BJ (cell line): ENCODE data around the gene PRICKLE2. TPM values are rescaled to one million over a fixed set of nuclear protein-coding genes. Genes with fewer than 3 reads are reported as not detected.

Source experiments
- CTCF ChIA-PET: fragments of 350-600 bp; formaldehyde crosslinking; extraction: SDS; loops from one replicate; lab custom pipeline; 2021; ENCODE audit warnings: antibody characterized with exemption, inconsistent platforms; lab: Yijun Ruan, JAX
- POLR2A ChIA-PET: fragments of 300-600 bp; sonication (Branson Sonifier 250); formaldehyde crosslinking; extraction: SDS; loops from one replicate; lab custom pipeline; 2021; ENCODE audit warnings: antibody characterized with exemption; lab: Charles Lee
- DNase-seq: peaks from one replicate; pipeline ENCODE4 v3.0.0-alpha.2; 2011; ENCODE audit warnings: low read depth
- H3K27me3 ChIP-seq: 2 replicates; pipeline ENCODE4 v1.6.0; 2011; ENCODE audit warnings: low read length; ENCODE audit not compliant: control insufficient read depth, insufficient read depth
- H3K36me3 ChIP-seq: 2 replicates; pipeline ENCODE4 v1.5.1; 2011; ENCODE audit warnings: low read length; ENCODE audit not compliant: control insufficient read depth, insufficient read depth
- H3K4me3 ChIP-seq: 2 replicates; pipeline ENCODE4 v1.5.1; 2011; ENCODE audit warnings: low read depth, mild to moderate bottlenecking, control low read depth, low read length
- polyA plus RNA-seq: library from polyadenylated mRNA; depleted of rRNA; stranded (reverse); fragments of >200 nt; gene quantifications from 2 replicates; pipeline ENCODE4 v1.2.3, GENCODE V29; 2011
- TF ChIP-seq, protein P1 (sequence below): IDR thresholded peaks from 2 replicates; pipeline ENCODE4 v1.5.1; 2011; ENCODE audit warnings: low read depth, mild to moderate bottlenecking, control low read depth, inconsistent platforms, low read length, moderate library complexity; ENCODE audit not compliant: insufficient read depth

The PRICKLE2 gene
- polyA plus RNA-seq, 1 experiment: 3.5 TPM

DNA sequence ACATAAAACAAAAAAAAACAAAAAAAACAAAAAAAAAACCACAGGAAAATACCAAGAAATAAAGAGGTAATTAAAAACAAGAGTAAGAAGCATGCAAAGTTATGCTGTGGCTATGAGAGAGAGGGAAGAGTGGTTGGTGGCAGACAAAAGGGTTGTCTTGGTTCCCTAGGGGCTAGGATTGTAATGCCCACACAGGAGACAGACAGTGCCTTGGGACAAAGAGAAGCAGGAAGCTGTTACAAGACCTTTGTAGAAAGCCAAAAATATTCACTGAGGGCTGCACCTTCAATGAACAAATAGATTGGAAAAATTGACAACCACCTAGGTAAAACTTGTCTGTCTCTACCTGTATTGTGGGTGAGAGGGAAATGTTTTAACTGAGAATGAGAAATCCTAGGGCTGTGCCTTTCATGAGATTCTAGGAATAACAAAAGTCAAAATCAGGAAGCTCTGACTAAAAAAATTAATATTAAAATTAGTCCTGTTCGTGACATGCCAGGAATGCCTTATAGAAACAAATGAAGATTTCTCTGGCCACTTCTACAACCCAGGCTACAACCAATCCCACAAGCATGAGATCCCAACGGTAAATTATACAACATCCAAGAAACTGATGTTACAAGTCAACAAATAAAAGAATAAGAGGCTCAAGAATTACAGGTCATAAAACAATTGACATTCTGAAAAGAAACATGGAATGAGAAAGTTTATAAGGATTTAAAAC, 45.0 kb upstream of the PRICKLE2 start:
- Histone ChIP-seq H3K36me3 (no peaks in the 10 kb centered on the region), H3K4me3 (no peak overlapping the region), H3K27me3 (no peaks in the 10 kb centered on the region)
- DNase-seq: no peak
- CTCF ChIA-PET: no interaction called here
- TF ChIP-seq, protein P1, sequence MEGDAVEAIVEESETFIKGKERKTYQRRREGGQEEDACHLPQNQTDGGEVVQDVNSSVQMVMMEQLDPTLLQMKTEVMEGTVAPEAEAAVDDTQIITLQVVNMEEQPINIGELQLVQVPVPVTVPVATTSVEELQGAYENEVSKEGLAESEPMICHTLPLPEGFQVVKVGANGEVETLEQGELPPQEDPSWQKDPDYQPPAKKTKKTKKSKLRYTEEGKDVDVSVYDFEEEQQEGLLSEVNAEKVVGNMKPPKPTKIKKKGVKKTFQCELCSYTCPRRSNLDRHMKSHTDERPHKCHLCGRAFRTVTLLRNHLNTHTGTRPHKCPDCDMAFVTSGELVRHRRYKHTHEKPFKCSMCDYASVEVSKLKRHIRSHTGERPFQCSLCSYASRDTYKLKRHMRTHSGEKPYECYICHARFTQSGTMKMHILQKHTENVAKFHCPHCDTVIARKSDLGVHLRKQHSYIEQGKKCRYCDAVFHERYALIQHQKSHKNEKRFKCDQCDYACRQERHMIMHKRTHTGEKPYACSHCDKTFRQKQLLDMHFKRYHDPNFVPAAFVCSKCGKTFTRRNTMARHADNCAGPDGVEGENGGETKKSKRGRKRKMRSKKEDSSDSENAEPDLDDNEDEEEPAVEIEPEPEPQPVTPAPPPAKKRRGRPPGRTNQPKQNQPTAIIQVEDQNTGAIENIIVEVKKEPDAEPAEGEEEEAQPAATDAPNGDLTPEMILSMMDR: no peak
- POLR2A ChIA-PET: no interaction called here

DNA sequence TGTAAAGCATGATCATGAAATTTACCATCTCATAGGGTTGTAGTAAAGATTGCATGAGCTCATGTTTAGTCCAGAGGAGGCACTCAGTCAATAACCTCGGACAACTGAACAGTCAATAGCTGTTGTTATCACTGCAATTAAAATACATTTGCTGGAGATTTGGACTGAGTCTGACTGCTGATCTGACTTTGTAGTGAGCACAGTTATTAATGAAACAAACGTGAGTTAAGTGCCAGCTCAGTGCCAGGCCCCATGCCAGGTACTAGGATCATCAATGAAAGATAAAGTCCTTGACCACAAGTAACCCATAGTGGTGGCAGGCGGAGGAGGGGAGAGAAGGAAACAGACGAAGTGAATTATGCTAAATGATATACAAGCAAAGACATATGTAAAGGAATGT, 43.7 kb upstream of the PRICKLE2 start:
- no peaks in the 10 kb centered on the region for H3K27me3 ChIP-seq
- H3K36me3 ChIP-seq: no peaks in the 10 kb centered on the region
- DNase-seq: no peak
- H3K4me3 ChIP-seq: no peak overlapping the region
- ChIA-PET CTCF (interaction anchor here (1.1 to 1.4 kb wide), 2 partner anchors 10 to 215 kb away, joined by 3 to 4 read pairs; no protein-coding TSS in a partner anchor), POLR2A (no interaction called here)
- TF ChIP-seq, protein P1: no peak

DNA sequence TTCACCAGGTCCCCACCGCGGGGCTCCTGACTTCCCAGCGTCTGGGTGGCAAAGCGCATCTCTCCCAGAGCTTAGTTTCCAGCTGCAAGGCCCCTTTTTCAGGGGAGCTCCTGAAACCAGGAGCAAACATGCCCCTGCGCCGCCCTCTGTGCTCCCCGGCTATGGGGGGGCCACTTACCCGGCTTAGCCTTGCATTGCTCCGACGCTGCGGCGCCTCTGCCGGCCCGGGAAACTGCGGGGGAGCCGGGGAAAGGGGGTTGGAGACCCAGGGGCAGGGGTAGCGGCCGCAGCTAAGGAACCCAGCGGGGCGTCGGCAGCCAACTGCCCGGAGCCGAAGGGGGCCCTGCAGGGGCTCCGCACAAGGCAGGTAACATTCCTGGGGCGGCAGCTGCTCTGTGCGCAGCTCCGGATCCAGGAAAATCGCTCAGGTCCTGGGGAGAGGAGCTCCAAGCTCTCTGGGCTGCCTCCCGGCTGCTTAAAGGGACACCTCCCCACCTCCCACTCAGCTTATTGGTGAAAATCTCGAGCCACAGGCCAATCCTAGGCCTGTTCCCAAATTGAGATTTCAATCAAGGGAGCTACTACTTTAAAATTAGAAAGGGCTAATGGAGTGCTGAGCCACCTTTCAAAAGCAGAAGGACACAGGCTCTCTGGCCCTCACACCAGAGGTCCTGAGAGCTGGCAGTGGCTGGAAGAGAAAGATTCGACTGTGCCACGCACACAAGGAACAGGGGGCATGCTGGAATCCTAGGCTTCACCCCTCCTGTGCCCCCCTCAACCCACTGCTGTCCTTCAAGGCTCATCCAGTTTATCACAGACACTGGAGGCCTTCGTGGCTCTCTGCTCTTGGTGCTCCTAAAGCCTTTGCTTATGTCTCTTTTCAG, 42.7 kb upstream of the PRICKLE2 start:
- POLR2A ChIA-PET: no interaction called here
- TF ChIP-seq, protein P1: peak; percentile 11; the same call in 1 of the 2 replicates
- no peak for DNase-seq
- no peaks in the 10 kb centered on the region for H3K36me3 ChIP-seq
- CTCF ChIA-PET: interaction anchor here (0.6 to 3.0 kb wide), 11 partner anchors 10 to 1691 kb away, joined by 3 to 8 read pairs (median 3); no protein-coding TSS in a partner anchor
- no peaks in the 10 kb centered on the region for H3K27me3 ChIP-seq
- H3K4me3 ChIP-seq: peak overlapping the region; percentile 76

DNA sequence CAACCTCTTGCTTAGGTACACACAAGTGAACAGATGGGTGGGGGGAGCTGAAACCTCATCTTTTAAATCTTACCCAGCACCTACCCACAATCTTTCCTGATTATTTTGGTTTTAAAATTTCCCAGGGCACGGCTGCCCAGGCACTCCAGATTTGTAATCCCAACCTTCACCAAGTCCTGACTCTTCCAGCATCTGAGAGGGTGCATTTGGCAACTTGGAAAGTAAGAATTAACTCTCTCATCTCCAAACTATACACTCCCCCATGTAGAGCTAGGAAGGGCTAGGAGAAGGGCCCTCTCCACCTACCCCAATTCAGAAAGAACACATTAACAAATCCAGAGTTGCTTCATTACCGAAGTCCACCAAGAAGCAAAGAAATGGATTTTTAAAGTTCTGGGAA, 41.7 kb upstream of the PRICKLE2 start:
- TF ChIP-seq, protein P1: no peak
- CTCF ChIA-PET: interaction anchor here (0.6 to 3.0 kb wide), 9 partner anchors 42 to 1690 kb away, joined by 3 to 11 read pairs (median 3); partner anchors contain the start of gene PRICKLE2
- Histone ChIP-seq H3K27me3 (no peaks in the 10 kb centered on the region), H3K4me3 (peak overlapping the region; percentile 76), H3K36me3 (no peaks in the 10 kb centered on the region)
- no peak for DNase-seq
- POLR2A ChIA-PET: interaction anchor here (1.0 kb wide), 1 partner anchor 50 kb away, joined by 3 read pairs; no protein-coding TSS in a partner anchor
